ENCODE measurements around the gene CFLAR.

The CFLAR gene

GRCh38 chr2:201216918-201217317 is 101.0 kb downstream of the CFLAR start:
- DNase-seq, result no peak
- no peak overlapping the region for H3K4me3 ChIP-seq (ENCODE audit: low read depth, low read length)
- no peaks in the 10 kb centered on the region for H3K36me3 ChIP-seq
- no peaks in the 10 kb centered on the region for H3K27me3 ChIP-seq (ENCODE audit: insufficient read depth, low read depth, severe bottlenecking)
- no peak for TF ChIP-seq CTCF (IDR thresholded peaks at IDR 0.05; ENCODE audit: low read depth, low read length)
- H3K9me3 ChIP-seq (ENCODE audit: severe bottlenecking), result no peaks in the 10 kb centered on the region
- H3K27ac ChIP-seq, result no peak overlapping the region

- TF ChIP-seq CTCF (IDR thresholded peaks at IDR 0.05; ENCODE audit: low read depth, low read length), result no peak
- H3K9me3 ChIP-seq (ENCODE audit: severe bottlenecking), result no peaks in the 10 kb centered on the region
These were observed 102.8 kb downstream of the CFLAR start for GRCh38 chr2:201218780-201219179.

GRCh38 chr2:201219328-201220096 is 103.5 kb downstream of the CFLAR start:
- H3K9me3 ChIP-seq (ENCODE audit: severe bottlenecking), result no peaks in the 10 kb centered on the region
- no peaks in the 10 kb centered on the region for H3K36me3 ChIP-seq
- no peak for DNase-seq
- no peaks in the 10 kb centered on the region for H3K27me3 ChIP-seq (ENCODE audit: insufficient read depth, low read depth, severe bottlenecking)
- no peak for TF ChIP-seq CTCF (IDR thresholded peaks at IDR 0.05; ENCODE audit: low read depth, low read length)
- H3K27ac ChIP-seq, result no peak overlapping the region
- H3K4me3 ChIP-seq (ENCODE audit: low read depth, low read length), result no peak overlapping the region

More at GRCh38 chr2:201218780-201219179, 102.8 kb downstream of the CFLAR start:
- Histone ChIP-seq H3K4me3 (ENCODE audit: low read depth, low read length) (no peak overlapping the region), H3K27me3 (ENCODE audit: insufficient read depth, low read depth, severe bottlenecking) (no peaks in the 10 kb centered on the region), H3K36me3 (no peaks in the 10 kb centered on the region), H3K27ac (no peak overlapping the region)
- no peak for DNase-seq

GRCh38 chr2:201220102-201220570 is 104.2 kb downstream of the CFLAR start:
- no peaks in the 10 kb centered on the region for H3K9me3 ChIP-seq (ENCODE audit: severe bottlenecking)
- no peak overlapping the region for H3K4me3 ChIP-seq (ENCODE audit: low read depth, low read length)
- H3K36me3 ChIP-seq, result no peaks in the 10 kb centered on the region
- TF ChIP-seq CTCF (IDR thresholded peaks at IDR 0.05; ENCODE audit: low read depth, low read length), result no peak
- DNase-seq, result no peak
- H3K27ac ChIP-seq, result no peak overlapping the region
- H3K27me3 ChIP-seq (ENCODE audit: insufficient read depth, low read depth, severe bottlenecking), result no peaks in the 10 kb centered on the region

- no peak for DNase-seq
- no peaks in the 10 kb centered on the region for H3K9me3 ChIP-seq (ENCODE audit: severe bottlenecking)
- H3K27ac ChIP-seq, result no peak overlapping the region
- no peak overlapping the region for H3K4me3 ChIP-seq (ENCODE audit: low read depth, low read length)
- TF ChIP-seq CTCF (IDR thresholded peaks at IDR 0.05; ENCODE audit: low read depth, low read length), result no peak
- H3K27me3 ChIP-seq (ENCODE audit: insufficient read depth, low read depth, severe bottlenecking), result no peaks in the 10 kb centered on the region
- no peaks in the 10 kb centered on the region for H3K36me3 ChIP-seq
These were observed 107.4 kb downstream of the CFLAR start for GRCh38 chr2:201223089-201224073.

Data from WERI-Rb-1 (cell line).